H54 (cell line): ENCODE data around the gene SATB1.
"Not testable (repeated sequence)": the region's sequence is repeated elsewhere in the genome, so short reads cannot be mapped to it uniquely, and the experiment has no call there.

Experiments used
- DNase-seq: peaks from one replicate; pipeline ENCODE4 v3.0.0; 2011; ENCODE audit warnings: low spot score, mixed read lengths; ENCODE audit not compliant: insufficient read length
- FAIRE-seq: peaks from 3 replicates; lab custom pipeline; 2011; peaks lifted over from hg19 to GRCh38; lab: Jason Lieb, UNC
- POLR2A ChIP-seq: IDR thresholded peaks from 2 replicates; pipeline ENCODE4 v1.6.1; 2011; ENCODE audit warnings: low read depth, mild to moderate bottlenecking, low read length

SATB1 gene

GRCh38 chr3:18345015-18345367 is 80.1 kb downstream of the SATB1 start:
- no peak for TF ChIP-seq POLR2A
- FAIRE-seq (no peak), DNase-seq (no peak)

GRCh38 chr3:18344306-18345014 is 80.7 kb downstream of the SATB1 start:
- FAIRE-seq, result no peak
- no peak for DNase-seq
- TF ChIP-seq POLR2A, result no peak

GRCh38 chr3:18343809-18344208 is 81.3 kb downstream of the SATB1 start:
- no peak for TF ChIP-seq POLR2A

GRCh38 chr3:18338827-18339514 is 86.2 kb downstream of the SATB1 start:
- no peak for TF ChIP-seq POLR2A
- DNase-seq (no peak), FAIRE-seq (no peak)

More at GRCh38 chr3:18343809-18344208, 81.3 kb downstream of the SATB1 start:
- FAIRE-seq (no peak), DNase-seq (no peak)

GRCh38 chr3:18337231-18337630 is 87.9 kb downstream of the SATB1 start:
- no peak for DNase-seq
- FAIRE-seq, result no peak
- TF ChIP-seq POLR2A, result no peak

- no peak for FAIRE-seq
- no peak for DNase-seq
- TF ChIP-seq POLR2A, result no peak
Observed at GRCh38 chr3:18334837-18335601, 90.1 kb downstream of the SATB1 start.

GRCh38 chr3:18330772-18331441 is 94.2 kb downstream of the SATB1 start:
- not testable (repeated sequence) for DNase-seq

GRCh38 chr3:18308096-18308650 is 117.0 kb downstream of the SATB1 start:
- TF ChIP-seq POLR2A, result no peak
- FAIRE-seq (no peak), DNase-seq (no peak)

More at GRCh38 chr3:18330772-18331441, 94.2 kb downstream of the SATB1 start:
- not testable (repeated sequence) for FAIRE-seq

- no peak for TF ChIP-seq POLR2A
- FAIRE-seq, result no peak
Observed at GRCh38 chr3:18307529-18307928, 117.6 kb downstream of the SATB1 start.

GRCh38 chr3:18302517-18302916 is 122.6 kb downstream of the SATB1 start:
- TF ChIP-seq POLR2A, result no peak
- FAIRE-seq, result no peak
- no peak for DNase-seq

More at GRCh38 chr3:18307529-18307928, 117.6 kb downstream of the SATB1 start:
- no peak for DNase-seq

- DNase-seq, result no peak
- no peak for TF ChIP-seq POLR2A
- FAIRE-seq, result no peak
Observed at GRCh38 chr3:18301781-18302180, 123.4 kb downstream of the SATB1 start.

GRCh38 chr3:18300916-18301315 is 124.2 kb downstream of the SATB1 start:
- DNase-seq, result no peak
- no peak for TF ChIP-seq POLR2A
- no peak for FAIRE-seq

GRCh38 chr3:18297126-18297525 is 128.0 kb downstream of the SATB1 start:
- no peak for TF ChIP-seq POLR2A
- no peak for FAIRE-seq

More at GRCh38 chr3:18297126-18297525, 128.0 kb downstream of the SATB1 start:
- no peak for DNase-seq
